HG02973 (cell line): ENCODE results near the gene CALM1.

Experiments used
- ATAC-seq: cut with Tn5 transposase; IDR thresholded peaks from one replicate; pipeline ENCODE4 v1.9.1; 2021; ENCODE audit warnings: moderate library complexity; ENCODE audit not compliant: unreplicated experiment

The CALM1 gene

DNA sequence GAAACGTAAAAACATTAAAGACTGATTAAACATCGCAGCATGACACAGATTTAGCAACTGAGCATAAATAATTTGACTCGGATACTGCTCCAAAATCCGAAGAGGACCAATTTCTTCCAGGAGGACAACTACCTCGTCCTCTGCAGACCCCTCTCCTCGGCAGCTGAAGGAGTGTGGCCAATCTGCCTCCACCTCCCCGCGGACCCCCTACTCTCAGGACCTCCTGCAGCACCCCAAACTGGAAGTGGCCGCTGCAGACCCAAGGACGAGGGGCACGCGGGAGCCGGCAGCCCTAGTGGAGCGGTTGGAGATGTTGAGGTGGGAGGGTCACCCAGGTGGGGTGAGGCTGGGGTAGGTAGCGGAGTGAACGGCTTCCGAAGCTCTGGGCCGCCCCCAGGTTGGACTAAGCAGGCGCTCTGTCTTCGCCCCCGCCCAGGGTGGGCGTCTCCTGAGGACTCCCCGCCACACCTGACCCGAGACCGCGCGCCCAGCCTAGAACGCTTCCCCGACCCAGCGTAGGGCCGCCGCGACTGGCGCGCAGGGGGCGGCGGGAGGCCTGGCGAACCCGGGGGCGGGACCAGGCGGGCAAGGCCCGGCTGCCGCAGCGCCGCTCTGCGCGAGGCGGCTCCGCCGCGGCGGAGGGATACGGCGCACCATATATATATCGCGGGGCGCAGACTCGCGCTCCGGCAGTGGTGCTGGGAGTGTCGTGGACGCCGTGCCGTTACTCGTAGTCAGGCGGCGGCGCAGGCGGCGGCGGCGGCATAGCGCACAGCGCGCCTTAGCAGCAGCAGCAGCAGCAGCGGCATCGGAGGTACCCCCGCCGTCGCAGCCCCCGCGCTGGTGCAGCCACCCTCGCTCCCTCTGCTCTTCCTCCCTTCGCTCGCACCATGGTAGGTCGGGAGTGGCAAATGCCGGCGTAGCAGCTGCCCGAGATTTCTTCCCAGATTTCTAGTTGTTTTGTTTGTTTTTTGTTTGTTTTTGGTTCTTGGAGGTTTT is at the start of gene CALM1:
TSS of gene CALM1 (plus strand) at position 689 of the 999 bp plus-strand sequence. CDS start at position 891, 202 bp downstream.
- ATAC-seq: peak; percentile 64

- no peak for ATAC-seq
Measured at GRCh38 chr14:90348270-90348669, 48.6 kb upstream of the CALM1 start.

DNA sequence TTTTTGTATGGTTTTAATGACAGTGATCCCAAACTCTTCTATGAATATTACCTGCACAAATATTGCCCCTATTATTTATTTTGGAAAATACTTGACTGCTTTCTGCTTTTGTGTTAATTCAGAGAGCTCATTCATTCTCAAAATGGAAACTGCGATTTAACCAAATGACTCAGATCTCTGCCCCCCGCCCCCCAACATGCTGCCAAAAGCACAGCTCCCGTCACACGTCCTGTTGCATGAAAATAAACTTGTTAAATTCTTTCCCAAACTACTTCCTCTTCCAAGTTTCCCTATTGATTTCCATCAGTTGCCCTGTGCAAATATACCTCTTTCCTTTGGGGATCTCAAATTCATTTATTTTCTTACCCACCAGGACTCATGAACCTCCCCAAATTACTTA is 47.1 kb upstream of the CALM1 start:
- no peak for ATAC-seq

- ATAC-seq: no peak
Measured at GRCh38 chr14:90354551-90355298, 42.1 kb upstream of the CALM1 start.

GRCh38 chr14:90355540-90356518 is 41.0 kb upstream of the CALM1 start:
- ATAC-seq: no peak

GRCh38 chr14:90356925-90357324 is 39.9 kb upstream of the CALM1 start:
- no peak for ATAC-seq

DNA sequence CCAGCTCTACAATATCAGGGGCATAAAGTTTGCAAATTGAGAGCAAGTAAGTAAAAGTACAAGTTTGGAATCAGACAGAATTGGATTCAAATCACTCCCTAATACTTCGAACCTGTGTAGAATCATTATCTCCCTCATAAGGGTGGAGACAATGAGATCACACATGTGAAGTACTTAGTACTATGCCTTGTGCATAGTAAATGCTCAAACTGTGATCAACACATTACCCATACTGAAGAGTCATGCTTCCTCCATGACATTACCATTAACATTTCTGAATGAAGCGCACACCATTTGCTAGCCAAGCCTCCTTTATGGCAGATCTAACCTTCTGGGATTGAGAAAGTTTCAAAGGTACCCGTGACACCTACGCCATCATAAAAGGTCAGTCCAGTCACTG is 38.5 kb upstream of the CALM1 start:
- no peak for ATAC-seq

DNA sequence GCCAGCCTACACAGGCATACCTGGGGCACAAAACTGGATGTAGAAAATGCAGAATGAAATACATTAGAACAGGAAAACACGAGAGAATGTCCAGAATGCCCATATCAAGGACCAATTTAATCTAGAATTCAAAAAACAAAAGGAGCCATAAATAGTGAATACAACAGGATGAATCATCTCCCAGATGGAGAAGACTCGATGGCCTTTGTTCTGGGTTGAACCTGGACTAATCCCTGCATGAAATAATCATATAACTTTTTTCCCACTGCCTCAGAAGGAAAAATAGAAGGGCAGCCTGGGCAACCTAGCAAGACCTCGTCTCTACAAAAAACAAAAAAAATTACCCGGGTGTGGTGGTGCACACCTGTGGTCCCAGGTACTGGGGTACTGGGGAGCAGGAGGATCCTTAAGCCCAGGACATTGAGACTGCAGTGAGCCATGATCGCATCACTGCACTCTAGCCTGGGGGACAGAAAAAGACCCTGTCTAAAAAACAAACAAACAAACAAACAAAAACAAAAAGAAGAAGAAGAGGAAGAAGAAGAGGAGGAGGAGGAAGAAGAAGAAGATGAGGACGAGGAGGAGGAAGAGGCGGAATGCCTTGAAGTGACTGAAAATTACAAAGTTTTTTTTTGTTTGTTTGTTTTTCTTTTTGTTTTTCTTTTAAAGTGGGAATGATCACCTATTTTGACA is 34.8 kb upstream of the CALM1 start:
- no peak for ATAC-seq

DNA sequence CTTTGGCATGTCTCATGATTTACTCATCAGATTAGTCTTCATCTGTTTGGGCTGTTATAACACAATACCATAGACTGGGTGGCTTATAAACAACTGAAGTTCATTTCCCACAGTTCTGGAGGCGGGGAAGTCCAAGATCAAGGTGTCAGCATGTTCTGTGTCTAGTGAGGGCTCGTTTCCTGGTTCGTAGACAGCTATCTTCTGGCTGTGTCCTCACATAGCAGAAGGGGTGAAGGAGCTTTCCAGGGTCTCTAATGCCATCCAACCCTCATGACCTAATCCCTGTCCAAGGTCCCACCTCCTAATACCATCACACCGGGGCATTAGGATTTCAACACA is 34.3 kb upstream of the CALM1 start:
- ATAC-seq: no peak

DNA sequence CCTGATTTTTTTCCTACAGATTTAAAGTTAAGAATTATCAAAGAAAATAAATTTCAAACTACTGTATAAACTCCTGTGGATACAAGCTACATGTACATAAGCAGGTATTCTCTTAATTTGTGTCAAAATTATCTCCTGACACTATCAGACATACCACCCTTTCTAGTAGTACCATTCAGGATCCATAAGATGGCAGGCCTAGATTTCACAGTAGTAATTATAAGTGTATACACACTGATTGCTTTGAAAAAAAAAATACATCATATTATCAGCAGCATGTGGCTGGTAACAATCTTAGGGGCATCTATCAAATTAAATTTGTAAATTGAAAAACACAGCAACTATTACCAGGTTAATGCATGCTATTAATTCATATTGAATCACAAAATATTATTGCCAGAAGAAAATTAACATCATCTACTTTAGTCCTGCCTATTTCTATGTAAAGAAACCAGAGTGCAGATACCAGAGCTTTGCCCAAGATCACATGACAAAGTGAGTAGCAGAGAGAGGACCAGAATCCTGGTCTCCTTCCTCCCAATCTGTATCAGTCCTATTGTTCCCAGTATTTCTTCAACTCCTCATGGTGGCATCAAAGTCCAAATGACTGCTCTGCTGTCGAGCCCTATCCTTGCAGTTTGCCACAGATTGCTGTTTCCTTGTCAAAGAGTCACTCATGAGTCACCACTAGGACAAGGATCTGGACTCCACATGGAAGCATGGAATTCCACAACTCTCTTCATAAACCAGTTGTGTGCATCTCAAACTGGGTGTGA is 27.7 kb upstream of the CALM1 start:
- ATAC-seq: no peak

DNA sequence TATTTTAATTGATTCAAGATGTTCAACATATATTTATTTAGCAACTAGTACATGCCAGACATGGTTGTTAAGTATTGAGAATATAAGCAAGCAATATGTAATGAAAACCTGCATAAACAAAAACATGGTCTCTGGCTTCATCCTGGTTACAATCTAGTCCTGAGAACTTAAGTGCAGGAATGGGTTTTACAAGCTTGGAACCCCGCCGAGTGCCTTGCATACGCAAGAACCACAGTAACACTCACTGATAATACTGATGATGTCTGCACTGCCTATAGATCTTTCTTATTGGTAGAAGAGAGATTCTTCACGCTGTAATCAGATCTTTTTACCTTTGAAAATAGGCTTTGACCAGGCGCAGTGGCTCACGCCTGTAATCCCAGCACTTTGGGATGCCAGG is 22.9 kb upstream of the CALM1 start:
- ATAC-seq: no peak

DNA sequence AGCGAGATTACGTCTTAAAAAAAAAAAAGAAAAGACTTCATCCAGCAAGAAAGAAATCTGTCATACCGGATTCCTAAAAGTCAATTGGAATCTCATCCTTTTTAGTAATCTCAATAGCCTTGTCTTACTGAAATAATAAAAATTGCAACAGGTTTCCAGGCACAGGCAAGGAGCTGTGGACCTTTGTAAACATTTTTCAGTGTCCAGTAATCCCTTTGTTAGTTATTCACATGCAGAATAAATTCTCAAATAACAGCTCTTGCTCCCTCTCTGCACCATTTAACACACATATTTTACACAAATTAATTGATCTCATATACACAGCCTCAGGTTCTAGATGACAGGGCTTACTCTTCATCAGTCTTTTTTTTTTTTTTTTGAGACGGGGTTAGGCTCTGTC is 22.0 kb upstream of the CALM1 start:
- ATAC-seq: no peak

- ATAC-seq: no peak
Measured at GRCh38 chr14:90375934-90376333, 20.9 kb upstream of the CALM1 start.

DNA sequence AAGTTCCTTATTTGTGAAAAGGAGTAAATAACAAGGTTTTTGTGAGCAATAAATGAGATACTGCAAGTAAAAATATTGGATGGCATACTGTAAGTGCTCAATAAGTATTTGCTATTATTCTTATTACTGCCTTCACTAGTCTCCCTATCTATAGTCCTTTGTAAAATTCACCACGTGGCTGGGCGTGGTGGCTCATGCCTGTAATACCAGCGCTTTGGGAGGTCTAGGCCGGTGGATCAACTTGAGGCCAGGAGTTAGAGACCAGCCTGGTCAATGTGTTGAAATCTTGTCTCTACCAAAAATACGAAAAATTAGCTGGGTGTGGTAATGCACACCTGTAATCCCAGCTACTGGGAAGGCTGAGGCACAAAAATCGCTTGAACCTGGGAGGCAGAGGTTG is 18.6 kb upstream of the CALM1 start:
- ATAC-seq: no peak

DNA sequence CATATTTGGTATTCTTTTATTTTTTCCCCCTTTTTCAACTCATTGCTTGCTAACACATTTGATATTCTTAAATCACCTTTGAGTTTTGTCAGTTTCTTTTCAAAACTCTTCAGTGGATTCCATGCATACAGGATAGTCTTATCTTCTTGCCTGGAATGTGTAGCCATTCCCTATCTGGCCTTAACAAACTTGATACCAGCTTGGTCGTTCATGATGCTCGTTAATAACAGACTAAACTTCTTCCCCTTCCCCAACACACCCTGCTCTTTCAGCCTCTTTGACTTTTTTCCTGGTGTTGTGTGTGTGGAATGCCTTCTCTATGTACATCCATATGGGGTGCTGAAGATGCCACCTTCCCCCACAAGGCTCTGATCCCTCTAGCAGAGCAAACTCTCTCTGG is 17.7 kb upstream of the CALM1 start:
- no peak for ATAC-seq

- no peak for ATAC-seq
Measured at GRCh38 chr14:90381011-90381786, 15.6 kb upstream of the CALM1 start.

DNA sequence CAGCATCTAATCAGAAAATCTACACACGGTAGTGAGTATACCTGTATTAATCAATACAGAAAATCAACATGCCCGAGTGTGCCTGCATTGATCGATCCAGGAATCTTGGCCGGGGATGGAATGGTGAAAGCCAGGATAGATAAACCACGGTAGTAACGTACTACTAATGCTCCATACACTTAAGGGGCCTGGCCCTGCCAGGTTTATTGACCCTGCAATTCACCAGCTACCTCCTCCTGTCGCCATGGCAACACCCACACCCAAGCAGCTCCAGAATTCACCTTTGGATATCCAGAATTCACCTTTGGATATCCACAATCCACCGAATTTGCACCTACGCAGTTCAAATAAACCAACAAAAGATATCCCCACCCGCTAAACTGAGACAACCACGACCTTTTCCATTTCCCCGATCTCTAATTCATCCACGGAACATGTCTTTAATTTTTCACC is 14.8 kb upstream of the CALM1 start:
- no peak for ATAC-seq

- ATAC-seq: peak; percentile 10
Measured at GRCh38 chr14:90382491-90383125, 14.2 kb upstream of the CALM1 start.
